ENCODE measurements around the gene PEMT.
"Not testable (repeated sequence)": the region's sequence is repeated elsewhere in the genome, so short reads cannot be mapped to it uniquely, and the experiment has no call there.

The PEMT gene

GRCh38 chr17:17502741-17503565, 88.6 kb downstream of the PEMT start:
- no peak for DNase-seq (ENCODE audit: low read depth)

- DNase-seq (ENCODE audit: low read depth) = no peak
Measured at GRCh38 chr17:17500999-17501605, 90.4 kb downstream of the PEMT start.

- DNase-seq (ENCODE audit: low read depth) = no peak
Measured at GRCh38 chr17:17499402-17500145, 91.9 kb downstream of the PEMT start.

- DNase-seq (ENCODE audit: low read depth) = no peak
Measured at GRCh38 chr17:17498606-17499301, 92.8 kb downstream of the PEMT start.

GRCh38 chr17:17497845-17498520, 93.5 kb downstream of the PEMT start:
- DNase-seq (ENCODE audit: low read depth) = no peak

GRCh38 chr17:17497065-17497844, 94.3 kb downstream of the PEMT start:
- no peak for DNase-seq (ENCODE audit: low read depth)

- DNase-seq (ENCODE audit: low read depth) = peak; percentile 87
Measured at GRCh38 chr17:17496189-17497064, 95.1 kb downstream of the PEMT start, which contains the start of gene RASD1. RASD1 (minus strand) TSS chr17:17496395; CDS start chr17:17496181, 214 bp downstream.

- DNase-seq (ENCODE audit: low read depth) = peak; percentile 45
Measured at GRCh38 chr17:17495536-17496188, 95.8 kb downstream of the PEMT start.

GRCh38 chr17:17494870-17495535, 96.5 kb downstream of the PEMT start:
- no peak for DNase-seq (ENCODE audit: low read depth)

- DNase-seq (ENCODE audit: low read depth) = no peak
Measured at GRCh38 chr17:17494499-17494869, 97.0 kb downstream of the PEMT start.

GRCh38 chr17:17493986-17494466, 97.5 kb downstream of the PEMT start:
- DNase-seq (ENCODE audit: low read depth) = no peak

- DNase-seq (ENCODE audit: low read depth) = no peak
Measured at GRCh38 chr17:17493249-17493985, 98.1 kb downstream of the PEMT start.

GRCh38 chr17:17492571-17492970, 98.9 kb downstream of the PEMT start:
- DNase-seq (ENCODE audit: low read depth) = no peak

GRCh38 chr17:17492085-17492484, 99.4 kb downstream of the PEMT start:
- no peak for DNase-seq (ENCODE audit: low read depth)

- no peak for DNase-seq (ENCODE audit: low read depth)
Measured at GRCh38 chr17:17491546-17491988, 99.9 kb downstream of the PEMT start.

GRCh38 chr17:17491031-17491471, 100.5 kb downstream of the PEMT start:
- no peak for DNase-seq (ENCODE audit: low read depth)

GRCh38 chr17:17487998-17488397, 103.5 kb downstream of the PEMT start:
- no peak for DNase-seq (ENCODE audit: low read depth)

GRCh38 chr17:17486416-17486815, 105.1 kb downstream of the PEMT start:
- not testable (repeated sequence) for DNase-seq (ENCODE audit: low read depth)
